SK-N-SH treated with all-trans-retinoic acid at 6 μM for 48 hours (cell line): ENCODE data around the gene HECTD1.
"Not testable (repeated sequence)": the region's sequence is repeated elsewhere in the genome, so short reads cannot be mapped to it uniquely, and the experiment has no call there.

Experiments
- CREB5 ChIP-seq: fragments of 250-450 bp; sonication (Bioruptor Pico); IDR thresholded peaks from 2 replicates; pipeline ENCODE4 v1.5.1; 2020; ENCODE audit warnings: low read depth, mild to moderate bottlenecking, moderate library complexity
- CSRNP3 ChIP-seq: fragments of 250-450 bp; sonication (Bioruptor Pico); IDR thresholded peaks from 2 replicates; pipeline ENCODE4 v1.5.1; 2021; ENCODE audit warnings: mild to moderate bottlenecking, moderate library complexity
- GLIS3 ChIP-seq: fragments of 250-450 bp; sonication (Bioruptor Pico); IDR thresholded peaks from 2 replicates; pipeline ENCODE4 v1.5.0; 2020; ENCODE audit warnings: mild to moderate bottlenecking, moderate library complexity
- RARB ChIP-seq: fragments of 250-450 bp; sonication (Bioruptor Pico); IDR thresholded peaks from 2 replicates; pipeline ENCODE4 v1.8.0; 2021; ENCODE audit warnings: mild to moderate bottlenecking, moderate library complexity
- TOX ChIP-seq: fragments of 250-450 bp; sonication (Bioruptor Pico); IDR thresholded peaks from 2 replicates; pipeline ENCODE4 v1.8.0; 2021; ENCODE audit warnings: mild to moderate bottlenecking, moderate library complexity, borderline replicate concordance
- TSHZ2 ChIP-seq: fragments of 250-450 bp; sonication (Bioruptor Pico); IDR thresholded peaks from 2 replicates; pipeline ENCODE4 v1.5.0; 2020; ENCODE audit warnings: mild to moderate bottlenecking, moderate library complexity
- ZFP3 ChIP-seq: fragments of 250-450 bp; sonication (Bioruptor Pico); IDR thresholded peaks from 2 replicates; pipeline ENCODE4 v1.5.0; 2020; ENCODE audit warnings: mild to moderate bottlenecking, moderate library complexity
- ZNF70 ChIP-seq: fragments of 450-650 bp; formaldehyde crosslinking; IDR thresholded peaks from 2 replicates; pipeline ENCODE4 v1.5.0; 2020; ENCODE audit warnings: mild to moderate bottlenecking, moderate library complexity

GRCh38 chr14:31203899-31204592 lies 3.5 kb downstream of the HECTD1 start:
- not testable (repeated sequence) for TF ChIP-seq ZFP3 (CRISPR knock-in tag); ZNF70 (CRISPR knock-in tag); CSRNP3 (CRISPR knock-in tag); RARB (CRISPR knock-in tag); TOX (CRISPR knock-in tag); TSHZ2 (CRISPR knock-in tag); CREB5 (CRISPR knock-in tag); GLIS3
